Embryonic facial prominence (tissue), 1 donor: Measurements from ENCODE around the gene CLOCK.

ENCODE experiments used
- DNase-seq: peaks from one replicate; pipeline ENCODE4 v3.0.0-alpha.2; 2016; ENCODE audit errors: extremely low spot score

CLOCK gene

DNA sequence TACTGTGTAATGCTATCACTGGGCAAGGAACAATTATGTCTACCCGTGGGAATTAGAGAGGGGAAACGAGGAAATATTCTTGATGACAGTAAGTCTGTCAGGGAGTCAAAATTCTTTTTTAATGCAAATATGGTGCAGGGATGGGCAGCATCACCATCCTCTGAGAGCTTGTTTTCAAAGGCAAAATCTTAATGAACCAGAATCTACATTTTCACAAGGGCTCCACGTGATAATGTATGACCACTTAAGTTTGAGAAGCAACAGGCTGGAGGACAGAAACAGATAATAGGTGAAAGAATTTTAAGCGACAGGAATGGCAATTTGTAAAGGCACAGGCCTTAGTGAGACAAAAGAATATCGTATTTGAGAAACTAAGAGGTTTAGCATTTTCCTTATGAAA is 63.4 kb downstream of the CLOCK start:
- no peak for DNase-seq

DNA sequence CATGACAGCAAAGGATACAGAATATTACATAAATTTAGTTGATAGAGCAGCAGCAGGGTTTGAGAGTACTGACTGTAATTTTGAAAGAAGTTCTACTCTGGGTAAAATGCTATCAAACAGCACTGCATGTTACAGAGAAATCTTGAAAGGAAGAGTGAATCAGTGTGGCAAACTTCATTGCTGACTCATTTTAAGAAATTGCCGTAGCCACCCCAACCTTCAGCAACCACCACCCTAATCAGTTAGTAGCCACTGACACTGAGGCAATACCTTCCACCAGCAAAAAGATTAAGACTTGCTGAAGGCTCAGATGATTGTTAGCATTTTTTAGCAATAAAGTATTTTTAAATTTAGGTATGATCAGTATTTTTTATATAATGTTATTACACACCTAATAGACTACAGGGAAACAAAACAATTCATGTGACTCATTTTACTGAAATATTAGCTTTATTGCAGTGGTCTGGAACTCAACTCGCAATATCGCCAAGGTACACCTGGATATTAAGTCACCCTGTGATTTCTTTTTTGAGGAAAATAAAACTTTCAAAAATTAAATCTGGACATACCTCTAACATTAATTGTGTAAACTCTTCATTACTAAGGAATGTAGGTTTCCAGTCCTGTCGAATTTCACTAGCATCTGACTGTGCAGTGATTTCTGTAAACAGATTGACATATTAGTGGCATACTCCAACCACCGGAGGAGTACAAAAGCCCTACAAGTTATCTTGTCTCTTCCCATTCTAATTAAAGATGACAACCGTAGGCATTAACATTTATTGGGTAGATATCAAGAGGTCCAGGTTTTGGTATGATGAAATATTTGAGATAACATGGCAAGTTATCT is 71.1 kb downstream of the CLOCK start:
- no peak for DNase-seq

DNA sequence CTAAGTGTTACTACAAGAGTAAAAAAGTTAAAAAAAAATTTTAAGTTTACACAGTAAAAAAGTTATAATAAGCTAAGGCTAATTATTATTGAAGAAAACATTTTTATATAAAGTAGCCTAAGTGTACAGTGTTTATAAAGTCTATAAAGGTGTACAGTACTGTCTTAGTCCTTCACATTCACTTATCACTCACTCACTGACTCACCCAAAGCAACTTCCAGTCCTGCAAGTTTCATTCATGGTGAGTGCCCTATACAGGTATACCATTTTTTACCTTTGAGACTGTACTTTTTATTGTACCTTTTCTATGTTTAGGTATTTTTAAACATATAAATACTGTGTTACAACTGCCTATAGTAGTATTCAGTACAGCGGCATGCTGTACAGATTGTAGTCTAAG is 76.7 kb downstream of the CLOCK start:
- DNase-seq, result no peak

GRCh38 chr4:55468724-55469123 is 78.0 kb downstream of the CLOCK start:
- no peak for DNase-seq

DNA sequence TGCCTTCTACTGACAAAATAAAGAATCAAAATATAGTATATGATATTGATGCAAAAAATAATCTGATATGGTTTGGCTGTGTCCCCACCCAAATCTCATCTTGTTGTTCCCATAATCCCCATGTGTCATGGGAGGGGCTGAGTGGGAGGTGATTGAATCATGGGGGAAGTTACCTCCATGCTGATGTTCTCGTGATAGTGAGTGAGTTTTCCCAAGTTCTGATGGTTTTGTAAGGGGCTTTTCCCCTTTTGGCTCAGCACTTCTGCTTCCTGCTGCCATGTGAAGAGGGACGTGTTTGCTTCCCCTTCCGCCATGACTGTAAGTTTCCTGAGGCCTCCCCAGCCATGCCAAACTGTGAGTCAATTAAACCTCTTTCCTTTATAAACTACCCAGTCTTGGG is 80.7 kb downstream of the CLOCK start:
- no peak for DNase-seq

DNA sequence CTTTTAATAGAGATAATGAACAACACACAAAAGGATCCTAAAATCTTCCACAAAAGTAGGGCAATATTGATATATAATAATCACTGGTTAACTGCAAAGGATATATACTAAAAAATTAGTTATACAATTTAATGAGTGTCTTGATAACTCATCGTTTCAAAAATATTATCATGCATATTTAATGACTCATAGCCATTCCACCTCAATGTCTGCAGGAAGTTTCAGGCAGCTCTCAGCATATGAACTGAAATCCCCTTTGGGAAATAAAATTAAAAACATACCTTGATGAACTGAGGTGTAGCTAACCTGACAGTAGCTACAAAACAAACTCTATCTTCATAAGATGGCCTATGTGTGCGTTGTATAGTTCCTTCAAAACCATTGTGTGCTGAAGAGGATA is 88.1 kb downstream of the CLOCK start:
- DNase-seq, result no peak

GRCh38 chr4:55458164-55458563 is 88.5 kb downstream of the CLOCK start:
- DNase-seq, result no peak

- DNase-seq, result no peak
These were observed 96.1 kb downstream of the CLOCK start for GRCh38 chr4:55450566-55450965.

DNA sequence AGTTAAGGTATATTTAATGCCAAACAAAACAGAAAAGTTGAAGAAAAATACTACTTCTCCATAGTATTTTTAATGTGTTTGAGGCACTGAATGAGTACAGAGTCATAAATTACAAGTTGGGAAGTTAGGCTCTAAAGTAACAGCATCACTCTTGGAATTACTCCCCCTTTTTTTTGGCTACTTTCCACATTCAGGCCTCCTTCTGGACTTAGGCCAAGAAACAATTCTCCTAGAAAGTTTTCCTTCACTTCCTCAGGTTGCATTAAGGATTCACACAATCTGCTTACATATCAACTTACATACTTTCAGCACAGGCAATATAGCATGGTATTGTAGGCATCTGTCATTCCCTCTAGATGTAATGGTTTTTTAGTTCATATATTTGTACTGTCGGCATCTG is 98.9 kb downstream of the CLOCK start:
- DNase-seq, result no peak

- DNase-seq, result no peak
These were observed 99.5 kb downstream of the CLOCK start for GRCh38 chr4:55447108-55447708.

- DNase-seq, result no peak
These were observed 100.2 kb downstream of the CLOCK start for GRCh38 chr4:55446578-55446922.

DNA sequence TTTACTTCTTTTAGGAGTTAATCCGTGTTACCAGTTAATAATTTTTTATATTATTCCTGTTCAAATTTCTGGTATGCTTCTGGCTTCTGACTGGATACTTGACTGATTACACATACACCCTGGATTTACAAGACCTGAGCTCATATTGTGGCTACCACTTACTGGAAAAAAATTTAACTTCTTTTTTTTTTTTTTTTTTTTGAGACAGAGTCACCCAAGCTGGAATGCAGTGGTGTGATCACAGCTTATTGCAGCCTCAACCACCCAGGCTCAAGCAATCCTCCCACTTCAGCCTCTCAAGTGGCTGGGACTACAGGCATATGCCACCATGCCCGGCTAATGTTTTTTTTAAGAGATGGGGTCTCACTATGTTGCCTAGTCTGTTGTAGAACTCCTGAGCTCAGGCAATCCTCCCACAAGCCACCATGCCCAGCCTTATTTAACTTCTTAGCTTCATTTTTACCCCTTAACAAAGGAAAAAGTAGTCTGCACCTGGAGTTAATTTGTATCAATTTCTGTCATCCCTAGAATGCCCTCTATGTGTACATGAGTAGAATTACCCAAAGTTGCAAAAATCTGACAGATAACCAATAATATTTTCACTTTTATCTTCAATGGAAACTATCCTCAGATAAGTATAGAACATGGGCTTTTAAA is 100.7 kb downstream of the CLOCK start:
- no peak for DNase-seq

DNA sequence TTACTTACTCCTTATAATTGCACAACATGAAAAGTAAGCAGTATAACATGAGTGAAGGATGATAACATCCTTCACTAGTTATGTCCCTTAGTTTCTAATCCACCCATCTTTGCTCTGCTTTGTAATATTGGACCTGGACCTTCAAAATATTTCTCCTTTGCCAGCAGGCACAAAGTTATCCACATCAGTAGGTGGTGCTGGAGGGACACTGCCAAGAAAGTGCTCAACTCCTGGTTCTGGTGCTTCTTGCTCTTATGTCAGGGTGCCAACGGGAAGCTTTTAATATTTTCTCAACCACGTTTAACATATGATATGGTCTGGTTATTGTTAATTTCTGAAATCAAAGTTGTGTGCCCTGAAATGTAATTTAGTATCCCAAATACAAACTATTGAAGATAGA is 101.9 kb downstream of the CLOCK start:
- DNase-seq, result no peak

- DNase-seq, result no peak
These were observed 104.2 kb downstream of the CLOCK start for GRCh38 chr4:55442541-55442940.

GRCh38 chr4:55440786-55441185 is 105.9 kb downstream of the CLOCK start:
- DNase-seq, result no peak

DNA sequence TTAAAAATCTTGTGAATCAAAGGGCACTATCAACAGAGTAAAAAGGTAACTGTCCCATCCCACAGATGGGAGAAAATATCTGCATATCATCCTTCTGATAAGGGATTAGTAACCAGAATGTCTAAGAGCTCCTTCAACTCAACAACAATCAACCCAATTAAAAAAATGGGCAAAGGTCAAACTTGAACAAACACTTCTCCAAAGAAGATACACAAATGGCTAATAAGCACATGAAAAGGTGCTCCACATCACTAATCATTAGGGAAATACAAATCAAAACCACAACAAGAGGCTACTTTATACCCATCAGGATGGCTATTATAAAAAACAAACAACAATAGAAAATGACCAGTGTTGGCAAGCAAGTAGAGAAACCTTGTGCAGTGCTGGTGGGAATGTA is 107.7 kb downstream of the CLOCK start:
- DNase-seq, result no peak

DNA sequence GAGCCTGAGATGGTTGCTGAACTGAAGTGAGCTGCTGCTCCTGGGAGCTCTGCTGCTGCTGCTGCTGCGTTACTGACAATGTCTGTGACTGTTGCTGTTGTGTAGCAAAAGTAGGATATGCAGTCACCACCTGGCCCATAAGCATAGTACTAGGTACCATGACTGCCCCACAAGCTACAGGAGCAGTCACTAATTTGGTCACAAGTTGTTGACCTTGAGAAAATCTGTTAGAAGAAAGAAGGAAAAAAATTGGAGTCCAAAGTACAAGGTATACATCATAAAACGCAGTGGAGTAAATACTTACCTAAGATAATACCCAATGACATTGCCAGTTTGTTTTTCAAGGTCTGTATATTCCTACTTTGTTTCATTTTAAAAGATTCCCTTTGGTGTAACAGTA is 108.4 kb downstream of the CLOCK start:
- DNase-seq, result no peak

- DNase-seq, result no peak
These were observed 108.9 kb downstream of the CLOCK start for GRCh38 chr4:55437823-55438222.

- DNase-seq, result no peak
These were observed 109.3 kb downstream of the CLOCK start for GRCh38 chr4:55437356-55437796.

- no peak for DNase-seq
These were observed 111.4 kb downstream of the CLOCK start for GRCh38 chr4:55435141-55435841.

DNA sequence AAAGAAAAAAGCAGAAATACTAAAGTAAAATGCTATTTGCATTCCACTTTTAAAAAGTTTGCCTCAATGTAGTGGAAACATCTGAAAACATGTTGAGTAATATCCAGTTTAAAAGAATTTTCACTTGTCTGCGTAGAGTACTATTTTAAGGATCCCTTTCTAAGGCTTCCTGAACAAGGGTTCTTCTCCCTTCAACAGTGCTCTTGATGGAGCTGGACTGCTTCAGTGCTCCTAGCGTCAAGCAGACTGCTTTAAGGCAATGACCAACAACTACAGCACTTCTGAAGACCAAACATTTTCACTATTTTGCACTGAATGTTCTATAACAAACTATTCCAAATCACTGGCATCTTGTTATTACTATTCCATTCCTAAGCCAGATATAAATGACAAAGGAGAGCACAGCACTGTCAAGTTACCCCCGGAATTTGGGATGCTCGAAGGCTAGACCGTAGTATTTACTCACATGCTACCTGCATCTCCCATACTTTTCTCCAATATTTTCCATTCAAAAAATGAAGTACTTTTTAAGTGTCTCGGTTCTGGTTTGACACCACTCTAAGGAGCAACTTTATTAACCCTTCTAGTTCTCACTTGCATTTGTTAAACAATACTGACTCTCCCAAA is 114.9 kb downstream of the CLOCK start:
- no peak for DNase-seq

- no peak for DNase-seq
These were observed 121.9 kb downstream of the CLOCK start for GRCh38 chr4:55424791-55425190.
